Activated naive CD4-positive, alpha-beta T cell treated with anti-CD3 and anti-CD28 coated beads, Interleukin-2, amount 10 ng/mL, durations not matched to agents 5 hours and 36 hours (primary cell): Measurements from ENCODE around the gene TAP1. TPM values are rescaled to one million over a fixed set of nuclear protein-coding genes. Genes with fewer than 3 reads are reported as not detected.

Experiments used
- total RNA-seq, 2 experiments: library from RNA; stranded (reverse); gene quantifications; one replicate each; pipeline ENCODE4 v1.2.3, GENCODE V29; 2021

TAP1 gene, protein sequence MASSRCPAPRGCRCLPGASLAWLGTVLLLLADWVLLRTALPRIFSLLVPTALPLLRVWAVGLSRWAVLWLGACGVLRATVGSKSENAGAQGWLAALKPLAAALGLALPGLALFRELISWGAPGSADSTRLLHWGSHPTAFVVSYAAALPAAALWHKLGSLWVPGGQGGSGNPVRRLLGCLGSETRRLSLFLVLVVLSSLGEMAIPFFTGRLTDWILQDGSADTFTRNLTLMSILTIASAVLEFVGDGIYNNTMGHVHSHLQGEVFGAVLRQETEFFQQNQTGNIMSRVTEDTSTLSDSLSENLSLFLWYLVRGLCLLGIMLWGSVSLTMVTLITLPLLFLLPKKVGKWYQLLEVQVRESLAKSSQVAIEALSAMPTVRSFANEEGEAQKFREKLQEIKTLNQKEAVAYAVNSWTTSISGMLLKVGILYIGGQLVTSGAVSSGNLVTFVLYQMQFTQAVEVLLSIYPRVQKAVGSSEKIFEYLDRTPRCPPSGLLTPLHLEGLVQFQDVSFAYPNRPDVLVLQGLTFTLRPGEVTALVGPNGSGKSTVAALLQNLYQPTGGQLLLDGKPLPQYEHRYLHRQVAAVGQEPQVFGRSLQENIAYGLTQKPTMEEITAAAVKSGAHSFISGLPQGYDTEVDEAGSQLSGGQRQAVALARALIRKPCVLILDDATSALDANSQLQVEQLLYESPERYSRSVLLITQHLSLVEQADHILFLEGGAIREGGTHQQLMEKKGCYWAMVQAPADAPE
- 100 to 1,000 TPM; 346 to 366 TPM for total RNA-seq

DNA sequence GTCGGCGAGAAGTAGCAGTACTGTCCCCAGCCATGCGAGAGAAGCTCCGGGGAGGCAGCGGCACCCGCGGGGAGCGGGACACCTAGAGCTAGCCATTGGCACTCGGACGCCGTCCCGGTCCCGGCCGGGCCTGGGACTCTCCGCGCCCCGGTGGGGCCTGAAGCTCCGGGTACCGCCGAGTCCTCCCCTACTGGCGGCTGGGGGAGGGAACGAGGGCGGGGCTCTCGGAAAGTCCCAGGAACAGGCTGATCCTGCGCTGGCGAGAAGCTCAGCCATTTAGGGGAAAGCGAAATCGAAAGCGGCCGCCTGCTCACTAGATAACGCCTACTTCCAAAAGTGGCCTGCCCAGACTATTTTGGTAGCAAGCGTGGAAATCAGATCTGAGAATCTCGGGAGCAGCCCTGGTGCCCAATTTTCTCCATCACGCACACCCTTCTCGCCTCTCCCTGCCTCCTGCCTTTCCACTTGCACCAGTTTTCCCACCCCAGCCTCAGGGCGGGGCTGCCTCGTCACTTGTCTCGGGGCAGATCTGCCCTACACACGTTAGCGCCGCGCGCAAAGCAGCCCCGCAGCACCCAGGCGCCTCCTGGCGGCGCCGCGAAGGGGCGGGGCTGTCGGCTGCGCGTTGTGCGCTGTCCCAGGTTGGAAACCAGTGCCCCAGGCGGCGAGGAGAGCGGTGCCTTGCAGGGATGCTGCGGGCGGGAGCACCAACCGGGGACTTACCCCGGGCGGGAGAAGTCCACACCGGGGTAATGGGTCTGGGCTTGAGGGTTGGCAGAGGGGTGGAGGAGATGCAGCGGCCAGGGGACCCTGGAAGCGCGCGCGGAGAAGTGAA lies at the start of gene TAP1, which contains the start of gene PSMB9:
TSS of gene TAP1 (minus strand) at position 164 of the 835 bp plus-strand sequence. CDS start at position 96, 68 bp downstream.
TSS of gene PSMB9 (plus strand) at position 652 of the 835 bp plus-strand sequence. CDS start at position 690, 38 bp downstream.

DNA sequence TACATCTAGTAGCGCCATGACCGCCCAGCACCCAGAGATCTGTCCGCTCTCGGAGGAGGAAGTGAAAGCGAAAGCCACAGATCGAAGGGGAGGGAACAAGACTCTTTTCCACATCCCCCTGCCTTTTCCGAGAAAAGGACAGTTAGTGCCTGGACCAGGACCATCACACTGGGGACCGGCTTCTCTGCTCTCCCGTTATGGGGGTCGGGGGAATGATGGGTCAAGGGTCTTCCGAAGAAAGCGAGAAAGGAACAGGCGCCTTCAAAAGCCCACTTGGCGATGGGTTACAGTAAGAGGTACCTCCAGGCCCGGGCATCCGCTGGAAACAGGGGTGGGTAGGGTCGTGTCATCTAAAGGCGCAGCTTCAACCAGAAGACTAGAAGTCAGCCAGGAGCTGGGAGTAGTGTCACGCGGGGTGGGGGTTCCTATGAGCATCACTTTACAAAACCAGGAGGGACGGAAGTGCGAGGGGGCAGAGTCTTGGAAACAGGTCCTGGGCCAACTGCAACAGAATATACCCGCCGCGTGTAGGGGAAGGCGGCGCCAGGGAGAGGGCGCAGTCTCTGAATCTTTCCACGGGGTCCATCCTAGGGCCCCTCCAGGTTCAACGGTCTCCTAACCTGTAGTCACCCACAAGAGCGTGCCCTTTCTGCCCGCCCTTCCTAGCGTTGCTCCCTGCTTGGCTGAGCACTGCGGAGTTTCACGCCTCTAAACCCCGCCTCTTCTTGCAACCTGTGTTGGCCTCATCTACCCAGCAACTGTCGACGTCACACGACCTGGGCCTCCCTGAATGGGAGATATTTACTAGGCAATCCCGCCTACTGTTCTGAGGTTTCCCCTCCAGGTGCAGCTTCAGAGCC lies 9.3 kb downstream of the TAP1 start, which contains the start of gene PSMB8:
TSS of gene PSMB8 (minus strand) at position 69 of the 860 bp plus-strand sequence. CDS start at position 18, 51 bp downstream.

DNA sequence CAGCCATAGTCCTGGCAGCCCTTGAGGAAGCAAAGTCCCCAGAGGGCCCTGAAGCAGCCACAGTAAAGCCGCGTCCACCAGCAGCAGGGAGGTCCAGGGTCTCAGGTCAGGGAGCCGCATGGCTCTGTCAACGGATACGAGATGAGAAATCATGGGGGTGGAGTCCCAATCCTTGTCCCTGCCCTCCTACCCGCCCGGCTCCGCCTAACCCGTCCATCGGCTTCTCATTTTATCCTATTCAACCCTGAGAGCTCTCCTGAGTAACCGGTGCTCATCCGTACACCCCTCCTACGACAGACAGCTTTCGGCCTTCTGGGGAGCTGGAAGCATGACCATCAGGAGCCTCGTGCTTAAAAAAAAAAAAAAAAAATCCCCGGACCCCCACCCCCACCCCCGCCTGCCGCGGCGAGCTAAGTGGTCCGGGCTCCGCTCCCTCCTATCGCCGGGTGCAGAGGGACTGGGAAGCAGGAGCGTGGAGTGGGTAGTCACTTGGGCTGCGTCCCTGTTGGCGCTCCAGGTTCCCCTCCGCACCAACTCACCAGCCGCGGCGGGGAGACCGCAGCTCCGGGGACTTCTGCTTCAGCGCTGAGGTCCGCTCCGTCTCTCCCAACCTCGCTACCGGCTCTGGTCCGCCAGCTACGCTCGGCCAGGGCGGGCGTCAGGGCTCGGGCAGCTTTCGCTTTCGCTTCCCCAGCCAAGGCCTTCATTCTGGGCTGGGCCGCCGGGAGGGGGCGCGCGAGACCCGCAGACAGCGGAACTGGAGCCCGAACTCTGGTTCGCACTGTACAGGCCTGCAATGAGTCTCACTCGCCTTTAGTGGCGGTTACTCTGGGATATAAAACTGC lies 15.2 kb downstream of the TAP1 start, which contains the start of gene TAP2:
TSS of gene TAP2 (minus strand) at position 626 of the 845 bp plus-strand sequence. CDS start at position 120, 506 bp downstream.

DNA sequence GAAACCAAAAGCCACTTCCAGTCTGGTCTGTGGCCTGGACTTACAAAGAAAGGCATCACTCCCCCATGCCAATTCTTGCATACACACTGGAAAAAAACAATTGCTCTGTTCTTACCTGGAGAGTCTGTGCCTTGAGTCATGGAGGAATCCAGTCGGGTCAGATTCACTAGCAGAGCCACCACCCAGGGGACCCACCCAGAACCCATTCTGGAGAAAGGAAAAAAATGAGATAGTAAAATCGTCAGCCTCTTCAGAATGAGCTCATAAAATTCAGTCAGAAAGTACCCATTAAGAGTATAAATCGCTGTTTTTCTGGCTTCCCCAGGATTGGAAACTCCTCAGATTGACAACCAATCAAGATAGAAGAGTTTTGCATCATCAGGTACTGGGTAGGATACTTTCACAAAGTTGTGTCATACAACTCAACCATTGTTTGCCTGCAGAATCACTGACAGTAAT lies 36.7 kb downstream of the TAP1 start, which contains the start of gene HLA-DOB:
TSS of gene HLA-DOB (minus strand) at position 257 of the 459 bp plus-strand sequence. CDS start at position 206, 51 bp downstream.

Other genes with a start within 250 kb of the TAP1 start
- 1 to 10 TPM; 6.1 to 8.8 TPM for gene HLA-DQA1, start 216.3 kb downstream of the TAP1 start, total RNA-seq
- 10 to 100 TPM; 40.9 to 45.0 TPM for gene HLA-DQB1, start 187.0 kb downstream of the TAP1 start, total RNA-seq
- not detected for gene HLA-DQA2, start 112.3 kb downstream of the TAP1 start, total RNA-seq
- gene HLA-DQB2, start 90.2 kb downstream of the TAP1 start, total RNA-seq, result not detected
- 1 to 10 TPM; 1.4 to 2.2 TPM for gene HLA-DOB, start 36.7 kb downstream of the TAP1 start, total RNA-seq
- gene TAP2, start 15.0 kb downstream of the TAP1 start, total RNA-seq, result 100 to 1,000 TPM; 170 TPM
- gene PSMB8, start 9.7 kb downstream of the TAP1 start, total RNA-seq, result 100 to 1,000 TPM; 290 to 315 TPM
- gene PSMB9, start 488 bp upstream of the TAP1 start, total RNA-seq, result 100 to 1,000 TPM; 264 to 271 TPM
- gene HLA-DMB, start 87.3 kb upstream of the TAP1 start, total RNA-seq, result 1 to 10 TPM; 9.2 to 9.6 TPM
- gene HLA-DMA, start 99.4 kb upstream of the TAP1 start, total RNA-seq, result 10 to 100 TPM; 23.9 to 26.2 TPM
- gene BRD2, start 114.9 kb upstream of the TAP1 start, total RNA-seq, result 100 to 1,000 TPM; 272 to 275 TPM
- gene HLA-DOA, start 155.9 kb upstream of the TAP1 start, total RNA-seq, result 1 to 10 TPM; 1.2 to 2.9 TPM
- gene HLA-DPA1, start 219.9 kb upstream of the TAP1 start, total RNA-seq, result 10 to 100 TPM; 30.4 to 32.4 TPM
- gene HLA-DPB1, start 222.3 kb upstream of the TAP1 start, total RNA-seq, result 10 to 100 TPM; 19.0 to 19.2 TPM